Muscle of leg (tissue), 11 donors: ENCODE data around the gene PSME1. TPM values are rescaled to one million over a fixed set of nuclear protein-coding genes. Genes with fewer than 3 reads are reported as not detected.

Source experiments
- DNase-seq: peaks from one replicate; pipeline ENCODE4 v3.0.0; 2013
- H3K27ac ChIP-seq: one replicate; pipeline ENCODE4 v1.5.1; 2013; ENCODE audit warnings: mild to moderate bottlenecking, low read length, control low read depth
- H3K27me3 ChIP-seq: one replicate; pipeline ENCODE4 v1.6.1; 2013; ENCODE audit warnings: low read length; ENCODE audit not compliant: control insufficient read depth, insufficient read depth
- H3K36me3 ChIP-seq: one replicate; pipeline ENCODE4 v1.6.1; 2013; ENCODE audit warnings: low read length; ENCODE audit not compliant: control insufficient read depth, insufficient read depth
- H3K4me1 ChIP-seq: one replicate; pipeline ENCODE4 v1.6.1; 2013; ENCODE audit warnings: low read length; ENCODE audit not compliant: control insufficient read depth, insufficient read depth
- H3K4me3 ChIP-seq: one replicate; pipeline ENCODE4 v1.5.1; 2013; ENCODE audit warnings: low read length, control low read depth
- H3K9me3 ChIP-seq: replicated peaks from 2 replicates; pipeline ENCODE4 v1.6.1; 2013; ENCODE audit warnings: low read depth, low read length; ENCODE audit not compliant: control insufficient read depth
- WGBS: methylation state at CpG from one replicate; pipeline ENCODE4 v1.1.5; 2013; ENCODE audit warnings: missing lambda C conversion rate; ENCODE audit not compliant: insufficient coverage; 5-methylcytosine and 5-hydroxymethylcytosine counted together
- polyA plus RNA-seq, 8 donors: library from polyadenylated mRNA; unstranded; fragments of 120-200 nt; gene quantifications; one replicate each; pipeline versions ENCODE4 v1.2.1 to v1.2.3, GENCODE V29; 2013; ENCODE audit warnings: inconsistent platforms in 1 of 8, low replicate concordance in 1 of 8; ENCODE audit not compliant: insufficient read length in 8 of 8, insufficient read depth in 1 of 8
- total RNA-seq: library from RNA; stranded (reverse); fragments of 120-200 nt; gene quantifications from one replicate; pipeline ENCODE4 v1.2.4, GENCODE V29; 2013

Gene PSME1
- total and polyA plus RNA-seq, 9 donors = 103 to 130 (median 116) TPM

DNA sequence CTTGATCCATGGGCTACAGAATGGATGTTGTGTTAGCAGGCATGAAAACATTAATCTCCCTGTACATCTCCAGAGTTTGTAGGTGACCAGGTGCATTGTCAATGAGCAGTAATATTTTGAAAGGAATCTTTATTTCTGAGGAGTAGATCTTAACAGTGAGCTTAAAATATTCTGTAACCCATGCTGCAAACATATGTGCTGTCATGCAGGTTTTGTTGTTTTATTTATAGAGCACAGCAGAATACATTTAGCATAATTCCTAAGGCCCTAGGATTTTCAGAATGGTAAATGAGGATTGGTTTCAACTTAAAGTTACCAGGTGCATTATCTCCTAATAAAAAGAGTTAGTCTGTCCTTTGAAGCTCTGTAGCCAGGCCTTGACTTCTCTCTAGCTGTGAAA, 9.1 kb upstream of the PSME1 start:
- no peak overlapping the region for H3K27ac ChIP-seq
- H3K4me3 ChIP-seq = no peak overlapping the region
- H3K4me1 ChIP-seq = peaks cover 20% of the 10 kb centered on the region
- peaks cover 24% of the 10 kb centered on the region for H3K36me3 ChIP-seq
- no peaks in the 10 kb centered on the region for H3K9me3 ChIP-seq
- DNase-seq = no peak
- no peaks in the 10 kb centered on the region for H3K27me3 ChIP-seq

GRCh38 chr14:24127673-24128072, 8.3 kb upstream of the PSME1 start:
- no peak overlapping the region for H3K4me3 ChIP-seq

GRCh38 chr14:24129410-24129998, 6.5 kb upstream of the PSME1 start:
- Histone ChIP-seq H3K27ac (peak overlapping the region; percentile 29), H3K4me3 (no peak overlapping the region), H3K27me3 (no peaks in the 10 kb centered on the region), H3K36me3 (peaks cover 8% of the 10 kb centered on the region), H3K9me3 (no peaks in the 10 kb centered on the region), H3K4me1 (peaks cover 34% of the 10 kb centered on the region)
- WGBS = 91% methylated on average over 6 of the region's 8 CpGs
- DNase-seq = no peak

More at GRCh38 chr14:24127673-24128072, 8.3 kb upstream of the PSME1 start:
- Histone ChIP-seq H3K27ac (no peak overlapping the region), H3K9me3 (no peaks in the 10 kb centered on the region), H3K36me3 (peaks cover 21% of the 10 kb centered on the region), H3K27me3 (no peaks in the 10 kb centered on the region), H3K4me1 (peaks cover 27% of the 10 kb centered on the region)
- DNase-seq = no peak
- WGBS = 86% methylated on average over 1 of the region's 2 CpGs

DNA sequence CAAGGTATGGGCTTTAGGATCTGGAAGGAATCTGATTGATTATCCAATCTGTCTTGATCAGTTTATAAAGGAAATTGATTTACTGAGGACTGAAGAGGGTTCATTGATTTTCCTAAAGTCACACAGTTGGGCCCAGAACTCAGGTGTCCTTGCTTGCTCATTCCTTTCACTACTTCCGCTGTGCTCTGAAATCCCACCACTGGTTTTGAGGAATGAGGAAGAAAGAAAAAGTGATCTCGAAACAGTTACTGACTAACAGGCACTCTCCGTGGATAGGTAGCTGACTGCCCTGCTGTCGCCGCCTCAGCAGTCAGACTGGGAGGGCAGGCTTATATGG, 5.6 kb upstream of the PSME1 start, which contains the start of gene FITM1:
FITM1 (plus strand) TSS at position 280 of the 337 bp plus-strand sequence. CDS start 905 bp downstream, outside the sequence.
- peak within 1 kb of the TSS; percentile 90 for H3K27ac ChIP-seq
- no peaks in the 10 kb centered on the region for H3K9me3 ChIP-seq
- peaks cover 7% of the 10 kb centered on the region for H3K36me3 ChIP-seq
- 86% methylated on average over 5 of the region's 5 CpGs for WGBS
- H3K4me1 ChIP-seq = peaks cover 36% of the 10 kb centered on the region
- no peak for DNase-seq
- H3K4me3 ChIP-seq = peak within 1 kb of the TSS; percentile 61
- no peaks in the 10 kb centered on the region for H3K27me3 ChIP-seq

DNA sequence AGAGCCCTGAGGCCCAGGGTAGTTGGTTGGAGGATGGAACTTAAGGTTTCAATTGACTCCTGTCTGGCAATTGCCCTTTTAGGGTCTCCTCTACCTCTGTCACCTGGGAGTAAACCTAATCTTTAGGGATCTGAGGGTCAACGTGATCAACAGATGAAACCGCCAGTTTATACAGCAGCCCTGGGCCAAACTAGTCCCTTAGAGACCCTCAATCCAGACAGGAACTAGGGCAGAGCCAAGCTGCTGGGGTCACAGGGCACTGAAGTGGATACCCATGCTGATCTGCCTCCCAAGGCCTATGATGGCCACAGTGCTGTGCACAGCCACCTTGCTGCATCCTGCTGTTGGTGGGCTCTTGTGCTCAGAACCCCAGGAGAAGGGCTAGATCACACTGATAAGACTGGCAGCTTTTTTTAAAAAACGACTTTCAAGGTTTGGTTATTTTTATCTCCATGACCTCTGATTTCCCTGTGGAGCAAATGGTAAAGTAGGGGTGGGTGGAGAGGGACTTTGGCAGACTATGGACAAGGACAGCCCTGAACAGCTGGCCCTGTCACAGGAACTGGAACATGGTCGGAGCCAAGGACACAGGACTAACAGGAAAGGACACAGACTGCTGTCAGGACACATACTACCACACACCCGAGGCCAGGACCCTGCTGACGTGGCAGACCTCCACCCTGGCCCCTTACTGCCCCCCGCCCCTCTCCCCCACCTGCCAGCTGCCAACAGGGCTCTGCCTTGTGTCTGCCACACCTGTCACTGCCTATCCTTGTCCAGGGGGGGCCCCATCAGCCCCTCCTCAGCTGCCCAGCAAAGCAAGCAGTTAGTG, 5.1 kb upstream of the PSME1 start:
- H3K36me3 ChIP-seq = peaks cover 7% of the 10 kb centered on the region
- no peaks in the 10 kb centered on the region for H3K27me3 ChIP-seq
- peak overlapping the region; percentile 90 for H3K27ac ChIP-seq
- H3K4me3 ChIP-seq = peak overlapping the region; percentile 8
- H3K9me3 ChIP-seq = no peaks in the 10 kb centered on the region
- peak; percentile 93 for DNase-seq
- peaks cover 40% of the 10 kb centered on the region for H3K4me1 ChIP-seq
- WGBS = 35% methylated on average over 4 of the region's 7 CpGs

DNA sequence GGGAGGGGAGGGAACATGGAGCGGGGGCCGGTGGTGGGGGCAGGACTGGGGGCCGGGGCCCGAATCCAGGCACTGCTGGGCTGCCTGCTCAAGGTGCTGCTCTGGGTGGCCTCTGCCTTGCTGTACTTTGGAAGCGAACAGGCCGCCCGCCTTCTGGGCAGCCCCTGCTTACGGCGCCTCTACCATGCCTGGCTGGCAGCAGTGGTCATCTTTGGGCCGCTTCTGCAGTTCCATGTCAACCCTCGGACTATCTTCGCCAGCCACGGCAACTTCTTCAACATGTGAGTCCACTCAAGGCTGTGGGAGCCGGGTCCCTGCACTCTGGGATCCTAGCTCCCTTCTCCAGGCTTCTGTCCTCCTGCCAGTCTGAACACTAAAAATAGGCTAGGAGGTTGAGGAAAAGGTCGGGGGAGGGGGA, 4.4 kb upstream of the PSME1 start:
- H3K27ac ChIP-seq = peak overlapping the region; percentile 90
- no peaks in the 10 kb centered on the region for H3K9me3 ChIP-seq
- H3K4me3 ChIP-seq = peak overlapping the region; percentile 61
- whole genome bisulfite sequencing = 53% methylated on average over 10 of the region's 15 CpGs
- H3K4me1 ChIP-seq = peaks cover 43% of the 10 kb centered on the region
- DNase-seq = no peak
- peaks cover 7% of the 10 kb centered on the region for H3K36me3 ChIP-seq
- H3K27me3 ChIP-seq = no peaks in the 10 kb centered on the region

DNA sequence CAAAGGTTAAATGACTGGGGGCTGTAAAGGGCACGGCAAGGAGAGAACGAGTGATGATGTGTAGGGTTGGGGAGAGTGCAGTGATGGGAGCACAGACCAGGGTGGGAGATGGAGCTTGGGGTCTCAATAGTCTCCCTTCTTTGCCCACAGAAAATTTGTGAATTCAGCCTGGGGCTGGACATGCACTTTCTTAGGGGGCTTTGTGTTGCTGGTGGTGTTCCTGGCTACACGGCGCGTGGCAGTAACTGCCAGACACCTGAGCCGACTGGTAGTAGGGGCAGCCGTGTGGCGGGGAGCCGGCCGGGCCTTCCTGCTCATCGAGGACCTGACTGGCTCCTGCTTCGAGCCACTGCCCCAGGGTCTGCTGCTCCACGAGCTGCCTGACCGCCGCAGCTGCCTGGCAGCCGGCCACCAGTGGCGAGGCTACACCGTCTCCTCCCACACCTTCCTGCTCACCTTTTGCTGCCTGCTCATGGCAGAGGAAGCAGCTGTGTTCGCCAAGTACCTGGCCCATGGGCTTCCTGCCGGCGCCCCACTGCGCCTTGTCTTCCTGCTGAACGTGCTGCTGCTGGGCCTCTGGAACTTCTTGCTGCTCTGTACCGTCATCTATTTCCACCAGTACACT, 3.8 kb upstream of the PSME1 start:
- peak overlapping the region; percentile 61 for H3K4me3 ChIP-seq
- H3K27me3 ChIP-seq = no peaks in the 10 kb centered on the region
- peak overlapping the region; percentile 90 for H3K27ac ChIP-seq
- H3K9me3 ChIP-seq = no peaks in the 10 kb centered on the region
- 55% methylated on average over 24 of the region's 24 CpGs for WGBS
- peaks cover 49% of the 10 kb centered on the region for H3K4me1 ChIP-seq
- DNase-seq = no peak
- H3K36me3 ChIP-seq = peaks cover 12% of the 10 kb centered on the region

DNA sequence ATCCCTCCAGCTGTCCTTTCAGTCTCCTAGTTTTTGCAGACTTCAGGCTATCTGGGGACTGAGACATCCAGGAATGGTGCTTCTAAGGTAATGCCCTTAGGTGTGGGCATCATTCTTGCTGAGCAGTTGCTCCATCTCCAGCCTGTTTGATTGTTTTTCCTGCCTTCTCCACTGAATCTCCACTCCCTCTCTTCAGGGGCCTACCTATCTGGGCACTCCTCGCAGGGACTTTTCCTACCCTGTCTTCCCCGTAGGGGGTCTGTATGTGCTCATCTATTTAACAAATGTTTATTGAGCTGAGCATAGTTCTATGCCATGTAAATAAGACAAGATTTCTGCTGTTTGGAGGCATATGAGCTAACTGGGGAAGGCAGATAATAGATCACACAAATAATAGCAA, 3.0 kb upstream of the PSME1 start:
- H3K4me1 ChIP-seq = peaks cover 54% of the 10 kb centered on the region
- H3K9me3 ChIP-seq = no peaks in the 10 kb centered on the region
- H3K27ac ChIP-seq = peak overlapping the region; percentile 90
- H3K36me3 ChIP-seq = peaks cover 20% of the 10 kb centered on the region
- no peak for DNase-seq
- H3K4me3 ChIP-seq = peak overlapping the region; percentile 61
- no peaks in the 10 kb centered on the region for H3K27me3 ChIP-seq
- no CpG with 5 or more reads among the region's 2 CpGs for WGBS

GRCh38 chr14:24133735-24134134, 2.3 kb upstream of the PSME1 start:
- peaks cover 27% of the 10 kb centered on the region for H3K36me3 ChIP-seq
- H3K9me3 ChIP-seq = no peaks in the 10 kb centered on the region
- H3K27ac ChIP-seq = no peak overlapping the region
- peaks cover 60% of the 10 kb centered on the region for H3K4me1 ChIP-seq
- no peaks in the 10 kb centered on the region for H3K27me3 ChIP-seq
- H3K4me3 ChIP-seq = no peak overlapping the region
- WGBS = no CpG with 5 or more reads among the region's 1 CpG
- no peak for DNase-seq

- Histone ChIP-seq H3K36me3 (peaks cover 37% of the 10 kb centered on the region), H3K9me3 (no peaks in the 10 kb centered on the region), H3K27me3 (no peaks in the 10 kb centered on the region), H3K4me1 (peaks cover 64% of the 10 kb centered on the region), H3K4me3 (peak overlapping the region; percentile 95), H3K27ac (peak overlapping the region; percentile 90)
- WGBS = 2% methylated on average over 9 of the region's 9 CpGs
- DNase-seq = no peak
These were observed 485 bp upstream of the PSME1 start for GRCh38 chr14:24135584-24135833.
